ENCODE data around the gene PCCA. TPM values are rescaled to one million over a fixed set of nuclear protein-coding genes. Genes with fewer than 3 reads are reported as not detected.

Gene PCCA
- total RNA-seq, 2 donors from 2014 or later = 52.7 to 66.4 TPM

DNA sequence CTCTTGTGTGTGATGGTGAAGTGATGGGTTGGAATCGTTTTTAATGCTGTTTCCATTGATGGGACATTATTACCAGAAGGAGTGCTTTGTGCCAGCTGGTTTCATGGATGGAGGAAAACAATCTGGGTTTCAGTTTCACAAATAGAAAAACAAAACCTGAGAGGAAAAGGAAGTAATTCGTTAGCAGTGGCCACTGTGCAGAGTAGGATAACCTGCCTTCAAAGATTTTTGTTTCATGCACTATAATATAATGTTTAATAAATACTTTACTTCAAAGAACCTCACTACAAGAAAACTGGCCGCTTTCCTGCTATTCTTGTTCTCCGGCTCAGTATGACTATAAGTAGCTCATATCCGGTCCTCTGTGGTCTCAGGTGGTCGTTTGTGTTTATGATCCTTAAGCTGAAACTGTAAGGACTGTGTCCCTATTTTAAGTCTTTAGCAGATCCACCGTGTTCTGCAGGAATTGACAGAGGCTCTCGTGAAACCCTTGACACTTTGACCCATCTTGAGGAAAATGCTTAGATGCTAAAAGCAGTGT, 395.0 kb downstream of the PCCA start:
- 49% methylated on average over 8 of the region's 8 CpGs for WGBS
- no peak overlapping the region for H3K27ac ChIP-seq
- no peaks in the 10 kb centered on the region for H3K36me3 ChIP-seq
- DNase-seq (ENCODE audit: low spot score) = no peak
- no peak overlapping the region for H3K4me3 ChIP-seq
- TF ChIP-seq POLR2A (IDR thresholded peaks at IDR 0.05) = no peak
- no peaks in the 10 kb centered on the region for H3K9me3 ChIP-seq
- H3K4me1 ChIP-seq (replicated peaks) = no peaks in the 10 kb centered on the region
- H3K27me3 ChIP-seq (replicated peaks; ENCODE audit: insufficient read depth) = no peaks in the 10 kb centered on the region
- intact Hi-C loops (cut with DNase I) = no loop called here

DNA sequence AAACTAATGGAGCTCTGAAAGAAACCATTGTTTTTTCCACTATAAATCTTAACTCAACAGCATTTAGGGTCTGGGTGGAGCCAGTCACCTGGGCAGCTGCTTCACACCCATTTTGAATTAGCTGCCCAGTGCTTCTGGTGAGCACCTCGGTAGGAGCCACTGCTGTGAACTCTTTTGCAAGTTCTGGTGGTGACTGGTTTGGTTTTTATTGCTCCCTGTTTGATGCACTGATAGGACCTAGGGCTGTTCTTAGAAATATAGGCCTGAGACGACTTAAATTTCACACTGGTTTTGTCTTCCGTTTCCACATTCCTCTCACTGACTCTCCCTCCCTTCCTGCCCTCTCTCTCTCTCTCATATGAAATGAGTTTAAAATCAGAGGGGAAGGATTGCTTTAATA, 395.8 kb downstream of the PCCA start:
- no peaks in the 10 kb centered on the region for H3K9me3 ChIP-seq
- 55% methylated on average over 3 of the region's 3 CpGs for WGBS
- no peak overlapping the region for H3K27ac ChIP-seq
- no peak overlapping the region for H3K4me3 ChIP-seq
- TF ChIP-seq POLR2A (IDR thresholded peaks at IDR 0.05) (no peak), POLR2AphosphoS5 (IDR thresholded peaks at IDR 0.05) (no peak)
- TF ChIP-seq, protein P1, sequence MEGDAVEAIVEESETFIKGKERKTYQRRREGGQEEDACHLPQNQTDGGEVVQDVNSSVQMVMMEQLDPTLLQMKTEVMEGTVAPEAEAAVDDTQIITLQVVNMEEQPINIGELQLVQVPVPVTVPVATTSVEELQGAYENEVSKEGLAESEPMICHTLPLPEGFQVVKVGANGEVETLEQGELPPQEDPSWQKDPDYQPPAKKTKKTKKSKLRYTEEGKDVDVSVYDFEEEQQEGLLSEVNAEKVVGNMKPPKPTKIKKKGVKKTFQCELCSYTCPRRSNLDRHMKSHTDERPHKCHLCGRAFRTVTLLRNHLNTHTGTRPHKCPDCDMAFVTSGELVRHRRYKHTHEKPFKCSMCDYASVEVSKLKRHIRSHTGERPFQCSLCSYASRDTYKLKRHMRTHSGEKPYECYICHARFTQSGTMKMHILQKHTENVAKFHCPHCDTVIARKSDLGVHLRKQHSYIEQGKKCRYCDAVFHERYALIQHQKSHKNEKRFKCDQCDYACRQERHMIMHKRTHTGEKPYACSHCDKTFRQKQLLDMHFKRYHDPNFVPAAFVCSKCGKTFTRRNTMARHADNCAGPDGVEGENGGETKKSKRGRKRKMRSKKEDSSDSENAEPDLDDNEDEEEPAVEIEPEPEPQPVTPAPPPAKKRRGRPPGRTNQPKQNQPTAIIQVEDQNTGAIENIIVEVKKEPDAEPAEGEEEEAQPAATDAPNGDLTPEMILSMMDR (IDR thresholded peaks at IDR 0.05) = no peak
- no peaks in the 10 kb centered on the region for H3K36me3 ChIP-seq
- intact Hi-C loops (cut with DNase I) = no loop called here
- no peaks in the 10 kb centered on the region for H3K27me3 ChIP-seq (replicated peaks; ENCODE audit: insufficient read depth)
- DNase-seq (ENCODE audit: low spot score) = no peak
- H3K4me1 ChIP-seq (replicated peaks) = no peaks in the 10 kb centered on the region

DNA sequence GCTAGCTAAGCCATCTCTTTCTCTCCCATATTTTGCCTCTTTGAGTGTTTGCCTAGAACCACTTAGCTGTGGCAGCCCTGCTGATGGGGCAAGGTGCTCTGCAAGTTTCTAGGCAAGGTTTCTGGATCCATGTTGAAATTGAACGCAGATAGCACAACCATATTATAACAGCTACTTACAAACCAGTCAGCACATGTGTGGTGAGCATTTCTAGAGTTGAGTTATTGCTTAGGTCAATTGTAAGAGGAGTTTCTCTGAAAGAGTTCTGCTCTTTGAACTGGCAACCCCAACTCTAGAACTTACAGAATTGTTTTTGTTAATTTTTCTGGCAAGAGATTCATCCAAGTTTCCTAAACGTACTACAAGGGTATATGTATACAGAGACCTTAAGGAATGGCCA, 396.4 kb downstream of the PCCA start:
- Histone ChIP-seq H3K27ac (no peak overlapping the region), H3K4me3 (no peak overlapping the region), H3K27me3 (replicated peaks; ENCODE audit: insufficient read depth) (no peaks in the 10 kb centered on the region), H3K36me3 (no peaks in the 10 kb centered on the region), H3K4me1 (replicated peaks) (no peaks in the 10 kb centered on the region), H3K9me3 (no peaks in the 10 kb centered on the region)
- TF ChIP-seq POLR2A (IDR thresholded peaks at IDR 0.05) (no peak), POLR2AphosphoS5 (IDR thresholded peaks at IDR 0.05) (no peak)
- TF ChIP-seq, protein P1 (IDR thresholded peaks at IDR 0.05) = no peak
- DNase-seq (ENCODE audit: low spot score) = no peak
- WGBS = 92% methylated on average over 2 of the region's 2 CpGs
- intact Hi-C loops (cut with DNase I) = no loop called here

DNA sequence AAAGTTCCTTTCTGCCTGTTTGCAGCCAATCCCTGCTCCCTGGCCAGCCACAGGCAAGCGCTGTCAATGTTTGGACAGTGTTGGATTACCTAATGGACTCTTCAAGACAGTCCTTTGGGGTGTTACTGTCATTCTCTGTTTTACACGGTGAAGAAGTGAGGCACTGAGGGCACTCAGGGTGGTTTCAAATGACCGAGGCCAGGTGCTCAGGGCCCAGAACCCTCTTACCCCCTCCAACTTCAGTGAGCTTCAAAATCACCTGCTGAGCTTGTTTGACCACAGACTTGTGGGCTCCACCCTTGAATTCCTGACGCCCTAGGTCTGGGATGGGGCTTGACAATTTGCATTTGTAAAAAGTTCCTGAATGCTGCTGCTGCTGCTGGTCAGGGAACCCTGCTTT, 401.8 kb downstream of the PCCA start:
- H3K9me3 ChIP-seq = no peaks in the 10 kb centered on the region
- intact Hi-C loops (cut with DNase I) = no loop called here
- no peak for DNase-seq (ENCODE audit: low spot score)
- no peaks in the 10 kb centered on the region for H3K27me3 ChIP-seq (replicated peaks; ENCODE audit: insufficient read depth)
- TF ChIP-seq POLR2A (IDR thresholded peaks at IDR 0.05) = no peak
- TF ChIP-seq, protein P1 (IDR thresholded peaks at IDR 0.05) = no peak
- TF ChIP-seq POLR2AphosphoS5 (IDR thresholded peaks at IDR 0.05) = no peak
- H3K4me1 ChIP-seq (replicated peaks) = no peaks in the 10 kb centered on the region
- H3K36me3 ChIP-seq = no peaks in the 10 kb centered on the region
- no peak overlapping the region for H3K27ac ChIP-seq
- no peak overlapping the region for H3K4me3 ChIP-seq
- 46% methylated on average over 4 of the region's 4 CpGs for WGBS

DNA sequence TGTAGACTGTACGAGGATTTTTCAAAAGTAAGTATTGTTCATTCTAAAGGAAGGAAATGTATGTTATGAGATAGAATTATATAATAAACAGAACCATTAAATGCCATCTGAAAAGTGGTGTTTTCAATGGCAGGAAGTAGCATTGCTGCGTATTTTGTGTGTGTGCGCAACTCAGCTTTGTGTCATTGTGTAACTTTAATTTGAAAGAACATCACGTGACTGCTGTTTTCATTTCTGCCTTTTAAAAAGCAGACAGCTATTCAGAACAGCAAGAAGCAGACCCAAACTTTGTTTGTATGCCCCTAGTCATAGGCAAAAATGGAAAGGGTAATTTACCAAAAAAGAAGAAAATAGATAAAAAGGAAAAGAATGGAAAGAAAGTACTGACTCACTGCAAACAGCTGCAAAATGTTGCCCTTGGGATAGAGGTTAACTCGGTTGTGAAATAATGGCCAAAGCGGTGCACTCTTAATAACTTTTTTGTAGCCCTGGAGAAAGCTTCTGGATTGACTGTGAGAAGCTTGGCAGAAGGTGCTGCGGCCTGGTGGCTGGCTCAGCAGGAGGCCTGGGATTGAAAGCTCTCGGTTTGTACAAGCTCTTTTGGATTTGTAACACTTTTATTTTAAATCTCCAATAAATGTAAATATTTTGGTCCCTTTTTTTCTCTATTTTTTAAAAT, 402.4 kb downstream of the PCCA start:
- no peaks in the 10 kb centered on the region for H3K36me3 ChIP-seq
- 78% methylated on average over 8 of the region's 8 CpGs for WGBS
- H3K9me3 ChIP-seq = no peaks in the 10 kb centered on the region
- no peak for TF ChIP-seq POLR2A (IDR thresholded peaks at IDR 0.05)
- TF ChIP-seq POLR2AphosphoS5 (IDR thresholded peaks at IDR 0.05) = no peak
- TF ChIP-seq, protein P1 (IDR thresholded peaks at IDR 0.05) = no peak
- H3K4me3 ChIP-seq = no peak overlapping the region
- intact Hi-C loops (cut with DNase I) = no loop called here
- H3K27me3 ChIP-seq (replicated peaks; ENCODE audit: insufficient read depth) = no peaks in the 10 kb centered on the region
- H3K4me1 ChIP-seq (replicated peaks) = no peaks in the 10 kb centered on the region
- no peak overlapping the region for H3K27ac ChIP-seq
- no peak for DNase-seq (ENCODE audit: low spot score)

Measured in prostate gland (tissue), 2 donors.